Fibroblast of lung (primary cell): Measurements from ENCODE around the gene CCR7. TPM values are rescaled to one million over a fixed set of nuclear protein-coding genes. Genes with fewer than 3 reads are reported as not detected.

Experiments used
- DNase-seq, 2 donors: peaks; one replicate each; pipeline versions ENCODE4 v3.0.0 to v3.0.0-alpha.2; 2010; ENCODE audit warnings: low read depth in 2 of 2
- H2AFZ ChIP-seq: 2 replicates; pipeline ENCODE4 v1.5.1; 2012; ENCODE audit warnings: low read length, control low read depth, inconsistent platforms
- H3K27ac ChIP-seq: 2 replicates; pipeline ENCODE4 v1.5.1; 2011; ENCODE audit warnings: low read length, control low read depth; ENCODE audit not compliant: insufficient read depth
- H3K27me3 ChIP-seq: 2 replicates; pipeline ENCODE4 v1.5.1; 2011; ENCODE audit warnings: mild to moderate bottlenecking, low read length; ENCODE audit not compliant: control insufficient read depth, insufficient read depth
- H3K36me3 ChIP-seq: 2 replicates; pipeline ENCODE4 v1.5.1; 2011; ENCODE audit warnings: low read length; ENCODE audit not compliant: control insufficient read depth, insufficient read depth
- H3K4me1 ChIP-seq: 2 replicates; pipeline ENCODE4 v1.5.1; 2011; ENCODE audit warnings: low read length; ENCODE audit not compliant: control insufficient read depth, insufficient read depth; ENCODE audit errors: extremely low read depth
- H3K4me2 ChIP-seq: 2 replicates; pipeline ENCODE4 v1.5.1; 2011; ENCODE audit warnings: low read length, control low read depth; ENCODE audit not compliant: insufficient read depth; ENCODE audit errors: extremely low read depth
- H3K4me3 ChIP-seq, 4 experiments: fragments of 200-600 bp in 1 of 4; sonication (generic) in 1 of 4; replicated peaks in 1 of 4; 2 replicates each; pipeline ENCODE4 v1.5.1; 2011 to 2016; ENCODE audit warnings: low read length in 4 of 4, low read depth in 3 of 4, mild to moderate bottlenecking in 3 of 4, control low read depth in 2 of 4, inconsistent platforms in 1 of 4, mixed read lengths in 1 of 4; ENCODE audit not compliant: insufficient read depth in 1 of 4; ENCODE audit errors: control extremely low read depth in 1 of 4
- H3K79me2 ChIP-seq: 2 replicates; pipeline ENCODE4 v1.5.1; 2012; ENCODE audit warnings: mild to moderate bottlenecking, low read length, inconsistent platforms; ENCODE audit not compliant: control insufficient read depth, insufficient read depth
- H3K9ac ChIP-seq: 2 replicates; pipeline ENCODE4 v1.5.1; 2011; ENCODE audit warnings: mild to moderate bottlenecking, low read length, control low read depth; ENCODE audit not compliant: insufficient read depth
- H3K9me3 ChIP-seq: 2 replicates; pipeline ENCODE4 v1.5.1; 2012; ENCODE audit warnings: low read depth, low read length; ENCODE audit not compliant: control insufficient read depth, insufficient read depth
- H4K20me1 ChIP-seq: 2 replicates; pipeline ENCODE4 v1.5.1; 2011; ENCODE audit warnings: low read length; ENCODE audit not compliant: control insufficient read depth, insufficient read depth; ENCODE audit errors: extremely low read depth
- EZH2 ChIP-seq: IDR thresholded peaks from 2 replicates; pipeline ENCODE4 v1.5.1; 2012; ENCODE audit warnings: low read length, control low read depth, mild to moderate bottlenecking; ENCODE audit errors: missing control alignments
- polyA plus RNA-seq, 2 donors: library from polyadenylated mRNA; depleted of rRNA in 1 of 2; stranded (reverse) in 1 of 2; unstranded in 1 of 2; fragments of >200 nt; gene quantifications; 2 replicates each; pipeline ENCODE4 v1.2.1, GENCODE V29; 2011 to 2012; ENCODE audit warnings: missing spikeins in 1 of 2
- total RNA-seq: library from RNA; depleted of rRNA; stranded (reverse); fragments of >200 nt; gene quantifications from 2 replicates; pipeline ENCODE4 v1.2.1, GENCODE V29; 2014
- TF ChIP-seq, protein P1 (sequence below), 2 donors: IDR thresholded peaks in 1 of 2; conservative IDR thresholded peaks in 1 of 2; 1 replicate in 1 of 2; 2 replicates in 1 of 2; pipeline ENCODE4 v1.5.1; 2011 to 2012; ENCODE audit warnings: low read length in 2 of 2, control low read depth in 1 of 2, inconsistent platforms in 1 of 2, low read depth in 1 of 2, mild to moderate bottlenecking in 1 of 2

Gene CCR7
- total and polyA plus RNA-seq, 2 donors (not counting 1 experiment from before 2014, with no cell fraction given) = under 0.01 to 0.10 TPM

- DNase-seq = no peak
- Histone ChIP-seq H3K4me3 (no peak overlapping the region), H3K9ac (no peak overlapping the region), H2AFZ (no peak overlapping the region), H3K4me2 (no peak overlapping the region), H3K79me2 (no peaks in the 10 kb centered on the region), H3K36me3 (no peaks in the 10 kb centered on the region), H3K27ac (no peak overlapping the region), H3K27me3 (peaks cover 8% of the 10 kb centered on the region), H4K20me1 (no peaks in the 10 kb centered on the region), H3K9me3 (no peaks in the 10 kb centered on the region), H3K4me1 (no peaks in the 10 kb centered on the region)
- no peak for TF ChIP-seq EZH2
- TF ChIP-seq, protein P1, sequence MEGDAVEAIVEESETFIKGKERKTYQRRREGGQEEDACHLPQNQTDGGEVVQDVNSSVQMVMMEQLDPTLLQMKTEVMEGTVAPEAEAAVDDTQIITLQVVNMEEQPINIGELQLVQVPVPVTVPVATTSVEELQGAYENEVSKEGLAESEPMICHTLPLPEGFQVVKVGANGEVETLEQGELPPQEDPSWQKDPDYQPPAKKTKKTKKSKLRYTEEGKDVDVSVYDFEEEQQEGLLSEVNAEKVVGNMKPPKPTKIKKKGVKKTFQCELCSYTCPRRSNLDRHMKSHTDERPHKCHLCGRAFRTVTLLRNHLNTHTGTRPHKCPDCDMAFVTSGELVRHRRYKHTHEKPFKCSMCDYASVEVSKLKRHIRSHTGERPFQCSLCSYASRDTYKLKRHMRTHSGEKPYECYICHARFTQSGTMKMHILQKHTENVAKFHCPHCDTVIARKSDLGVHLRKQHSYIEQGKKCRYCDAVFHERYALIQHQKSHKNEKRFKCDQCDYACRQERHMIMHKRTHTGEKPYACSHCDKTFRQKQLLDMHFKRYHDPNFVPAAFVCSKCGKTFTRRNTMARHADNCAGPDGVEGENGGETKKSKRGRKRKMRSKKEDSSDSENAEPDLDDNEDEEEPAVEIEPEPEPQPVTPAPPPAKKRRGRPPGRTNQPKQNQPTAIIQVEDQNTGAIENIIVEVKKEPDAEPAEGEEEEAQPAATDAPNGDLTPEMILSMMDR (conservative IDR thresholded peaks at IDR 0.05 in 1 of 2, IDR thresholded peaks at IDR 0.05 in 1 of 2; ENCODE audit: low read depth in 1 of 2, low read length in 2 of 2) = no peak
Measured at GRCh38 chr17:40599468-40599763, 34.1 kb upstream of the CCR7 start.

DNA sequence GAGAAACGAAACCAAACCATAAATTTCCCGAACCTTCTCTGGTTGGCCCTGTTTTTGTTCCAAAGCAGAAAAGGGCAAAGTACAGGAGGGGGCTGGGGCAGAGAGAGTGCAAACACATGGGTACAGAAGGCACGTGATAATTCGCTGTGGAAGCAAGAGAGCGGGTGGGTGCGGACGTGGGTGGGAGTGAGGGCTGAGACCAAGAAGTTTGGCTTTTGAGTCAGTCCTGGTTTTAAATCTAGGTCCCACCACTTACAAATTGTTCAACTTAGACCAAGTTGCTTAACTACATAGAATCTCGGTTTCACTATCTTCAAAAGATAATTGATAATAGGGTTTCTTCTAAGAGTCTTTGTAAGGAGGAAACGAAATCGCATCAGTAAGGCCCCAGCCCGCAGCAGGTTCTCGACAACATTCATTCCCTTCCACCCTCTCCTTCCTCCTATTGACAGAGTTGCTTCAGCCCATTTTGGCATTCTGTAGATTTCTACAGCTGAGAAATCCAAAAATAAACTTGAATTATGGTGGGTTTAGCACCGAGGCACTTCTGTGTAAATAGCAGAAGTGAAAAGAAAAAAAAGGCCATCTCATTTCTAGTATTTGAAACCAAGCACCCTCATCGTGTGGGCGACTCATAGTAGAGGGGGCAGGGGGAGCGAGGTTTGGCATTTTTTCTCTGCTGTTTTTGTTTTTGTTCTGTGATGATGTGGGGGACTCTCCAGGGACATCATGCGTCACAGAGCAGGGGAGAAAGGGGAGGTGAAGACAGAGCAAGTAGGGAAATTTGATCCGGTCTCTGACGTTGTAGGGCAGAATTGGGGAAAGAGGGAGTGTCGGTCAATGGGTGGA, 33.6 kb upstream of the CCR7 start:
- Histone ChIP-seq H3K27ac (no peak overlapping the region), H3K9ac (no peak overlapping the region), H3K4me3 (no peak overlapping the region), H3K79me2 (no peaks in the 10 kb centered on the region), H4K20me1 (no peaks in the 10 kb centered on the region), H3K9me3 (no peaks in the 10 kb centered on the region), H2AFZ (no peak overlapping the region), H3K4me2 (no peak overlapping the region), H3K27me3 (peaks cover 3% of the 10 kb centered on the region), H3K4me1 (no peaks in the 10 kb centered on the region), H3K36me3 (no peaks in the 10 kb centered on the region)
- peak in 1 of 2 donors; percentile 69 for DNase-seq
- TF ChIP-seq EZH2 = no peak
- TF ChIP-seq, protein P1 (conservative IDR thresholded peaks at IDR 0.05 in 1 of 2, IDR thresholded peaks at IDR 0.05 in 1 of 2; ENCODE audit: low read depth in 1 of 2, low read length in 2 of 2) = no peak

GRCh38 chr17:40598301-40598618, 33.0 kb upstream of the CCR7 start:
- Histone ChIP-seq H3K4me1 (no peaks in the 10 kb centered on the region), H3K4me2 (no peak overlapping the region), H3K4me3 (no peak overlapping the region), H3K36me3 (no peaks in the 10 kb centered on the region), H4K20me1 (no peaks in the 10 kb centered on the region), H3K9me3 (no peaks in the 10 kb centered on the region), H3K27me3 (peaks cover 3% of the 10 kb centered on the region), H3K9ac (no peak overlapping the region), H3K27ac (no peak overlapping the region), H2AFZ (no peak overlapping the region), H3K79me2 (no peaks in the 10 kb centered on the region)
- DNase-seq = no peak
- TF ChIP-seq, protein P1 (conservative IDR thresholded peaks at IDR 0.05 in 1 of 2, IDR thresholded peaks at IDR 0.05 in 1 of 2; ENCODE audit: low read depth in 1 of 2, low read length in 2 of 2) = no peak
- no peak for TF ChIP-seq EZH2
